HG02678 (cell line): ENCODE measurements around the gene UGP2.
"Not testable (repeated sequence)": the region's sequence is repeated elsewhere in the genome, so short reads cannot be mapped to it uniquely, and the experiment has no call there.

Source experiments
- ATAC-seq: cut with Tn5 transposase; IDR thresholded peaks from one replicate; pipeline ENCODE4 v1.9.1; 2021; ENCODE audit warnings: mild to moderate bottlenecking, moderate library complexity; ENCODE audit not compliant: unreplicated experiment

Gene UGP2

DNA sequence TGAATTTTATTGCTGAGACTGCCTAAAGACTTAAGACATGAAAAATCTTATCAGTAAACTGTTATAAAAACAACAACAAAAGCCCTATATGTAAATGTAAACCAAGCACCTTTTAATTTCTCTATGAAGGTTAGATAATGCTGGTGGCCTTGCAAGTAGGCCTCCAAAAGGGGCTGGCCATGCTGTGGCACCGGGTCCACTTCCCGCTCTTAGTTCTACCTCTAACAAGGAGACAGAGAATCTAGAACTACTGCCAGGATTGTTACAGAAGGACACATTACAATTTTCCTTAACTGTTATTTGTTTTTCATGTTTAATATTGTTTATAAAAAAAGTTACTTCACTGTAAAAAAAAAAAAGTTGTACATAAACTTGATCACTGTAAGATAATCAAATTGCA is 49.0 kb downstream of the UGP2 start:
- ATAC-seq = no peak

DNA sequence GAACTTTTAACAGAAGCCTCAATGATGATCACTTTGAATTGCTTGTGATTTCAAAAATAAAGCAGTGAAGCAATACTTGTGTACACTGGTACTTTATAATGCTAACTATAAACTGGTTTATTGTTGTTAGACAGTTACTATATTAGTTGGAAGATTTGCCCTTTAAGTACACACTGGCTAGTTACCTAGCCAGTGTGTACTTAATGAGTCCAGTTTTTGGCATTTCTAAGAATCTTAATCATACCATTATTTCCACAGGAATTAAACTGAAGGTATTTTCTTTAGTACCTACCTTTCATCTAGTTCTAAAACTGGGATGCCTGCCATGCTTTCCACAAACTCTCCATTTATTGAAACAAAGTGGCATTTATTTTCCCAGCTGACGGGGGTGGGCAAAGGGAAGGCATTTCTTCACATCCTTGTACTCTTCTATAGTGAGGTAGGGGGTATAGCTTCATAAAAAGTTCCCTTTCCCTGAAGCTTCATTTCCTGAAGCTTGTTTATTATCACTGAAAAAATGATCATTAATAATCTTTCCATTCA is 49.9 kb downstream of the UGP2 start:
- ATAC-seq = no peak

DNA sequence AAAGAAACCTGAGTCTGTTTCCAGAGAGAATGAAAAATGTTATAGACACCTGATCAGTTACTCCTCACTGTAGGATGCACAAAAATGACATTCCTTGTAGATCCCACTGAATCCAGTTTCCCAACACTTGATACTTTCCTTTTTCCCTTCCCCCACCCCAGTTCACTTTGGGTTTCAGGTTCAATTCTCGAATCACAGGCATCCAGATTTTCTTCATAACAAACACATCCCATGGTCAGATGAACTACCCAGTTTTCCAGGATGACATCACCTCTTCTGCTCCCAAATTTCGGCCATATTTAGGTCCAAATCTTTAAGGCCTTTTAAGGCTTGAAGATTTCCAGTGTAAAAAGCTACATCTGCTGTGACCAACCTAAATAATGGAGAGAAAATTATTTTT is 51.5 kb downstream of the UGP2 start:
- no peak for ATAC-seq

DNA sequence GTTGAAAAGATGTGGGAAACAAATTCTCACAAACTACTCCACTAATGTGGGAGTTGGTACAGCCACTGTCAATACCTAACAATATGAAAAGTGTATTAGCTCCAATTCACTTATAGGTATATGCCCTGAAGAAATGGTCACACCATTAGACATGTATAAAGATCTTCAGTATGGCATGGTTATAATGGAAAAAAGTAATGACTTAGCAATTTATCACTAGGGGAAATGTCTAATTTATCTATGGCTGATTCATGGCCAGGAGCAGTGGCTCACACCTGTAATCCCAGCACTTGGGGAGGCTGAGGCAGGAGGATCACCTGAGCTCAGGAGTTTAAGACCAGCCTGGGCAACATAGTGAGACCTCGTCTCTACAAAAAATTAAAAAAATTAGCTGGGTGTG is 52.5 kb downstream of the UGP2 start:
- ATAC-seq = no peak

DNA sequence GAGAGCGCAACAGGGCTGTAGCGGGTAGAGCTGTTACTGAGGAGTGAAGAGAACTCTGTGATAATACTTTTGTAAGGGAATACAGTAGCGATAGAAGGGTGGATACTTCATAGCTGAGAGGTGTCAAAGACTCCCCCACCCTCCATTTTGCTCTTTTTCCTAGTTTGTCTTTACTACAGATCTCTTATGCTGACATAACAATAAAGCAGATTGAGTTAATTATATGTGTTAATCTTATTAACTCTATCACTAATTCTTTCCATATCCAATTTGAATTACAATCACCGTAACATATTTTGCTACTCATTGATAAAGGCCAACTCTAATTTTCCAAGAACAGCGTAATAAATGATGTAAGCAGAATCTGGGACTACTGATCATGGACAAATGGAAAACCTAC is 57.1 kb downstream of the UGP2 start:
- ATAC-seq = no peak

DNA sequence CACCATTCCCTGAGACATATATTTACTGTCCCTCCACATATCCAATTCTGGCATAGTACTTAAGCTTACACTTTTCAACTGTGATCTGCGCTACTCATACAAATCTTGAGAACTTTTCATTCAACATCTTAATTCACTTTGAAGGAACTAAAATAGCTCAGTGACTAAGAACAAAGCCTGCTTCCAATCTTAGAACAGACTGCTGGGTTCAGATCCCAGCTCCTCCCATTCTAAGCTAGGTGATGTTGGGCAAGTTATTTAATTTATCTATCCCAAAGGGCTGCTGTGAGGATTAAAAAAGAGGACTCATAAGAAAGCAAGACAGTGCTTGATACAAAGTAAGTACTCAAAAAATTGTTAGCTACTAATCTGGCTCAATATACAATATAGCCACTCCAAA is 57.9 kb downstream of the UGP2 start:
- no peak for ATAC-seq

DNA sequence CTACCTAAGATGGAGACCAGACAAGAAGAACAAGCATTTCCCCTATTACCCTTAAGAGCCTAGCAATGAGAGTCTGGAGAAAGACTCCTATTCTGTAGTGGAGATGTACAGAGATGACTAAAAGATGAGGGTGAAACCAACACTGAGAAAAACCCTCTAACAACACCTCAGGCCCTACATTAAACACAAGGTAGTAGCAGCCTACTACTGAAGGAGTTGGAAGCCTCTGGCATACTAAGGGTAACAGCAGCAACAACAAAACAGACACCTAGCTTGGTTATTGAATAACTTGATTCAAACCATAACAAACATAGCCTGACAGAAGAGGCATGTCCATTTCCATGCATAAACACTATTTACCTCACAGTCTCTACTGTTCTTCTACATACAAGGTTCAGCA is 60.5 kb downstream of the UGP2 start:
- no peak for ATAC-seq

DNA sequence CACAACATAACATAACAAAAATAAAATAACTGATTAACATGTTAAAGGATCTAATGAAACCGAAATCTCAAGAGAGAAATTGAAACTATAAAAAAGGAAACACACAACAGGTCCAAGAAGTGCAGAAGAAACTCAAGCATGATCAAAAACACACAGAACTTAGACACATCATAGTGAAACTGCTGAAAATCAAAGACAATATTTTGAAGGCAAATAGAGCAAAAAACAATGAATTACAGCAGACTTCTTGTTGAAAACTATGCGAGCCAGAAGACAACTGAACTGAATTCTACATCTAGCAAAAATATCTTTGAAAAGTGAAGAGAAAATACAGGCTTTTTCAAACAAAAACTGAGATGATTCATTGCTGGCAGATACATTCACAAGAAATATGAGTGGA is 61.3 kb downstream of the UGP2 start:
- ATAC-seq = no peak

DNA sequence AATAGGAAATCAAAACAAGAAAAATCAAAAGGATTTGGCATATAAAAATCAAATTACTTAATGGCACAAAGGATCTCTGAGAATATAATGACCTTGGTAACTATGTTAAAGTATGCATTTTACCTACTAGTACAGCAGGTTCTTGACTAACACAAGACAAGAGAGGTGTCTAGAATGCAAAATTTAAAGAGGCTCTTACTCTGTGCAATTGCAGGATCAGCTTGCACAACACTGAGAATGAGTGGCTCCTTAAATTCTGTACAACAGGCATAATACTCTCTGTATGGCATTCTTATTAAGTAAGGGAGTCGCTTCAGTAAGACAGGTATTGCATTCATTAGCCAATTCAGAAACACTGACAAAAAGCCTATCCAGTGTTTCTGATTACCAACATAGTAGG is 72.6 kb downstream of the UGP2 start:
- ATAC-seq = no peak

DNA sequence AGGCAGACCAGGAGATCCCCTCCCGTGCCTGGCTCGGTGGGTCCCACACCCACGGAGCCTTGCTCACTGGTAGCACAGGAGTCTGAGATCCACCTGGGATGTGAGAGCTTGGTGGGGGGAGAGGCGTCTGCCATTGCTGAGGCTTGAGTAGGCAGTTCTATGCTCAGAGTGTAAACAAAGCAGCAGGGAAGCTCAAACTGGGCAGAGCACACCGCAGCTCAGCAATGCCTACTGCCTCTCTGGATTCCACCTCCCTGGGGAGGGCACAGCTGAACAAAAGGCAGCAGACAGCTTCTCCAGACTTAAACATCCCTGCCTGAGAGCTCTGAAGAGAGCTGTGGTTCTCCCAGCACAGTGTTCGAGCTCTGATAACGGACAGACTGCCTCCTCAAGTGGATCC is 85.1 kb downstream of the UGP2 start:
- ATAC-seq = no peak

DNA sequence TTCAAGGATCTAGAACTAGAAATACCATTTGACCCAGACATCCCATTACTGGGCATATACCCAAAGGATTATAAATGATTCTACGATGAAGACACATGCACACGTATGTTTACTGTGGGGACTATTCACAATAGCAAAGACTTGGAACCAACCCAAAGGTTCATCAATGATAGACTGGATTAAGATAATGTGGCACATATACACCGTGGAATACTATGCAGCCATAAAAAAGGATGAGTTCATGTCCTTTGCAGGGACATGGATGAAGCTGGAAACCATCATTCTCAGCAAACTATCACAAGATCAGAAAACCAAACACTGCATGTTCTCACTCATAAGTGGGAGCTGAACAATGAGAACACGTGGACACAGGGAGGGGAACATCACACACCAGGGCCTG is 90.4 kb downstream of the UGP2 start:
- not testable (repeated sequence) for ATAC-seq
